ENCODE data around the gene LRG1.

Gene LRG1

GRCh38 chr19:4499855-4500254 is 40.0 kb downstream of the LRG1 start:
- DNase-seq (ENCODE audit: insufficient read length, low spot score) (no peak), FAIRE-seq (no peak)
- TF ChIP-seq TAF1 (IDR thresholded peaks at IDR 0.05; ENCODE audit: low read depth, low read length) (no peak), POLR2A (IDR thresholded peaks at IDR 0.05; ENCODE audit: low read depth, low read length) (no peak), POU2F2 (IDR thresholded peaks at IDR 0.05; ENCODE audit: low read depth, low read length) (no peak), SPI1 (IDR thresholded peaks at IDR 0.05; ENCODE audit: low read depth, low read length) (no peak), PAX5 (IDR thresholded peaks at IDR 0.05; ENCODE audit: insufficient read depth, low read length, severe bottlenecking) (no peak), POLR2AphosphoS5 (IDR thresholded peaks at IDR 0.05; ENCODE audit: low read depth, low read length) (no peak)

- FAIRE-seq: no peak
- TF ChIP-seq PAX5 (IDR thresholded peaks at IDR 0.05; ENCODE audit: insufficient read depth, low read length, severe bottlenecking) (no peak), TAF1 (IDR thresholded peaks at IDR 0.05; ENCODE audit: low read depth, low read length) (no peak), SPI1 (IDR thresholded peaks at IDR 0.05; ENCODE audit: low read depth, low read length) (no peak), POLR2A (IDR thresholded peaks at IDR 0.05; ENCODE audit: low read depth, low read length) (no peak), POU2F2 (IDR thresholded peaks at IDR 0.05; ENCODE audit: low read depth, low read length) (no peak), POLR2AphosphoS5 (IDR thresholded peaks at IDR 0.05; ENCODE audit: low read depth, low read length) (no peak)
These were observed 40.5 kb downstream of the LRG1 start for GRCh38 chr19:4499318-4499717.

GRCh38 chr19:4498694-4499093 is 41.1 kb downstream of the LRG1 start:
- DNase-seq (ENCODE audit: insufficient read length, low spot score): no peak
- FAIRE-seq: no peak
- TF ChIP-seq PAX5 (IDR thresholded peaks at IDR 0.05; ENCODE audit: insufficient read depth, low read length, severe bottlenecking) (no peak), POU2F2 (IDR thresholded peaks at IDR 0.05; ENCODE audit: low read depth, low read length) (no peak), SPI1 (IDR thresholded peaks at IDR 0.05; ENCODE audit: low read depth, low read length) (no peak), POLR2A (IDR thresholded peaks at IDR 0.05; ENCODE audit: low read depth, low read length) (no peak)

More at GRCh38 chr19:4499318-4499717, 40.5 kb downstream of the LRG1 start:
- no peak for DNase-seq (ENCODE audit: insufficient read length, low spot score)

- TF ChIP-seq PAX5 (IDR thresholded peaks at IDR 0.05; ENCODE audit: insufficient read depth, low read length, severe bottlenecking) (no peak), TAF1 (IDR thresholded peaks at IDR 0.05; ENCODE audit: low read depth, low read length) (no peak), POLR2A (IDR thresholded peaks at IDR 0.05; ENCODE audit: low read depth, low read length) (no peak), POLR2AphosphoS5 (IDR thresholded peaks at IDR 0.05; ENCODE audit: low read depth, low read length) (no peak), SPI1 (IDR thresholded peaks at IDR 0.05; ENCODE audit: low read depth, low read length) (no peak), POU2F2 (IDR thresholded peaks at IDR 0.05; ENCODE audit: low read depth, low read length) (no peak)
- no peak for FAIRE-seq
- DNase-seq (ENCODE audit: insufficient read length, low spot score): no peak
These were observed 42.0 kb downstream of the LRG1 start for GRCh38 chr19:4497770-4498389.

GRCh38 chr19:4496304-4496703 is 43.5 kb downstream of the LRG1 start:
- TF ChIP-seq POLR2AphosphoS5 (IDR thresholded peaks at IDR 0.05; ENCODE audit: low read depth, low read length) (no peak), PAX5 (IDR thresholded peaks at IDR 0.05; ENCODE audit: insufficient read depth, low read length, severe bottlenecking) (no peak), TAF1 (IDR thresholded peaks at IDR 0.05; ENCODE audit: low read depth, low read length) (no peak), SPI1 (IDR thresholded peaks at IDR 0.05; ENCODE audit: low read depth, low read length) (no peak), POU2F2 (IDR thresholded peaks at IDR 0.05; ENCODE audit: low read depth, low read length) (no peak), POLR2A (IDR thresholded peaks at IDR 0.05; ENCODE audit: low read depth, low read length) (no peak)

GRCh38 chr19:4495471-4495870 is 44.4 kb downstream of the LRG1 start:
- DNase-seq (ENCODE audit: insufficient read length, low spot score): peak; percentile 63
- FAIRE-seq: no peak
- TF ChIP-seq POLR2A (IDR thresholded peaks at IDR 0.05; ENCODE audit: low read depth, low read length) (no peak), POLR2AphosphoS5 (IDR thresholded peaks at IDR 0.05; ENCODE audit: low read depth, low read length) (no peak), PAX5 (IDR thresholded peaks at IDR 0.05; ENCODE audit: insufficient read depth, low read length, severe bottlenecking) (no peak), POU2F2 (IDR thresholded peaks at IDR 0.05; ENCODE audit: low read depth, low read length) (no peak)

More at GRCh38 chr19:4496304-4496703, 43.5 kb downstream of the LRG1 start:
- FAIRE-seq (no peak), DNase-seq (ENCODE audit: insufficient read length, low spot score) (no peak)

GRCh38 chr19:4494691-4495064 is 45.2 kb downstream of the LRG1 start:
- no peak for FAIRE-seq
- TF ChIP-seq POU2F2 (IDR thresholded peaks at IDR 0.05; ENCODE audit: low read depth, low read length): no peak
- TF ChIP-seq POLR2AphosphoS5 (IDR thresholded peaks at IDR 0.05; ENCODE audit: low read depth, low read length): no peak
- no peak for TF ChIP-seq PAX5 (IDR thresholded peaks at IDR 0.05; ENCODE audit: insufficient read depth, low read length, severe bottlenecking)
- TF ChIP-seq POLR2A (IDR thresholded peaks at IDR 0.05; ENCODE audit: low read depth, low read length): no peak
- TF ChIP-seq TAF1 (IDR thresholded peaks at IDR 0.05; ENCODE audit: low read depth, low read length): no peak
- no peak for TF ChIP-seq SPI1 (IDR thresholded peaks at IDR 0.05; ENCODE audit: low read depth, low read length)

GRCh38 chr19:4493929-4494690 is 45.7 kb downstream of the LRG1 start:
- FAIRE-seq: no peak
- TF ChIP-seq POLR2AphosphoS5 (IDR thresholded peaks at IDR 0.05; ENCODE audit: low read depth, low read length) (no peak), POU2F2 (IDR thresholded peaks at IDR 0.05; ENCODE audit: low read depth, low read length) (no peak), PAX5 (IDR thresholded peaks at IDR 0.05; ENCODE audit: insufficient read depth, low read length, severe bottlenecking) (no peak), POLR2A (IDR thresholded peaks at IDR 0.05; ENCODE audit: low read depth, low read length) (no peak), SPI1 (IDR thresholded peaks at IDR 0.05; ENCODE audit: low read depth, low read length) (no peak), TAF1 (IDR thresholded peaks at IDR 0.05; ENCODE audit: low read depth, low read length) (no peak)

More at GRCh38 chr19:4494691-4495064, 45.2 kb downstream of the LRG1 start:
- DNase-seq (ENCODE audit: insufficient read length, low spot score): no peak

GRCh38 chr19:4493104-4493928 is 46.5 kb downstream of the LRG1 start:
- no peak for TF ChIP-seq TAF1 (IDR thresholded peaks at IDR 0.05; ENCODE audit: low read depth, low read length)
- TF ChIP-seq PAX5 (IDR thresholded peaks at IDR 0.05; ENCODE audit: insufficient read depth, low read length, severe bottlenecking): no peak
- no peak for TF ChIP-seq SPI1 (IDR thresholded peaks at IDR 0.05; ENCODE audit: low read depth, low read length)
- TF ChIP-seq POU2F2 (IDR thresholded peaks at IDR 0.05; ENCODE audit: low read depth, low read length): no peak
- no peak for TF ChIP-seq POLR2AphosphoS5 (IDR thresholded peaks at IDR 0.05; ENCODE audit: low read depth, low read length)
- TF ChIP-seq POLR2A (IDR thresholded peaks at IDR 0.05; ENCODE audit: low read depth, low read length): no peak
- DNase-seq (ENCODE audit: insufficient read length, low spot score) (no peak), FAIRE-seq (no peak)

More at GRCh38 chr19:4493929-4494690, 45.7 kb downstream of the LRG1 start:
- DNase-seq (ENCODE audit: insufficient read length, low spot score): no peak

Data from GM12891 (cell line).